GM21723 (cell line): ENCODE data around the gene CCDC61.

Source experiments
- ATAC-seq: cut with Tn5 transposase; IDR thresholded peaks from one replicate; pipeline ENCODE4 v1.9.1; 2021; ENCODE audit warnings: mild to moderate bottlenecking, moderate library complexity; ENCODE audit not compliant: unreplicated experiment

Gene CCDC61

DNA sequence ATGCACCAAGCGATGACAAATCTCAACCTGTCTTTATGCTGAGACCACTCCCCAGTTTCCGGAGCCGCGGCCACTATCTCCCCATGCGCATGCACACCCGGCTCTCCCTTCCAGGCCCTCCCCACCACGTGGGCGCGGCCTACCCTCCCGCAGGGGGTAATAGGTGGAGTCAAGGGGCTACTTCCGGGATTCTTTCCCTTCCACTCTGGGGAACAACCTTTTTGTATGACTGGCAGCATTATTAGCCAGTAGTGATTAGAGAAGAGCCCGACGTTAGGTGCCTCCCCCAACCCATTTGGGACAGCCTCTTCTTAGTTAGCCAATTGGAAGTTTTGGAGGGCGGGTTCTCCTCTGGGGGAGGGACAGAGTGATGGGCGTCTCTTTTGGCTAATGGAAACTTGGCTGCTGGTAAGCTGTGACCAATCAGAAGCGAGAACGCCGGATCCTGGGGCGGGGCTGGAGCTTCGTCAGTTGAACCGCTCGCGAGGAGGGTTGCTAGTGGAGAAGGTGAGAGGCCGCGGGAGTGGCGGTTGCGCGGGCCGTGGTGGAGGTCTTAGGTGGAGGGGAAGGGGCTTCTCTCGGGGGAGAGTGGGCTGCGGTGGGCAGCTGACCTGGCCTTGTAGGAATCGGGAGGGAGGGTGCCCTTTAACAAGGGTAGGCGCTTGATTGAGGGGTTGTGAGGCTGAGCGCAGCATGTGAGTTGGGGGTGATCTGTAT, at the start of gene CCDC61:
Gene CCDC61, plus strand, starts transcription at position 470 of the 717 bp plus-strand sequence. CDS start 7,552 bp downstream, outside the sequence.
- ATAC-seq = peak; percentile 96

DNA sequence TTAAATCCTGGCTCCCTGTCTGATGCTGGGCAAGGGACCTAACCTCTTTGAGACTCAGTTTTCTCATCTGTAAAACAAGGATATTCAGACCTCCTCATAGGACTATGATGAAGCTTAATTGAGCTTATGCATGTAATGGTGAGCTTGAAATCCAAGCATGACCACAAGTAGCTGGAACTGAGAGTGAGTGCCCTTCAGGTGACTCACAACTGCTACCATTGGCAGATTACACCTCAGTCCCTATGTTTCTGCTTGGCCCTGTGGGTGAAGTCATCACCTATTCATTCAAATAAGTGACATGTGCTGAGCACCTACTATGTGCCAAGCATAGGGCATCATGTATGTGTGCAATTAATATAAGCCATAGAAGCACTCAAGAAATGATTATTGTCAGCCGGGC, 47.3 kb upstream of the CCDC61 start:
- ATAC-seq = no peak

DNA sequence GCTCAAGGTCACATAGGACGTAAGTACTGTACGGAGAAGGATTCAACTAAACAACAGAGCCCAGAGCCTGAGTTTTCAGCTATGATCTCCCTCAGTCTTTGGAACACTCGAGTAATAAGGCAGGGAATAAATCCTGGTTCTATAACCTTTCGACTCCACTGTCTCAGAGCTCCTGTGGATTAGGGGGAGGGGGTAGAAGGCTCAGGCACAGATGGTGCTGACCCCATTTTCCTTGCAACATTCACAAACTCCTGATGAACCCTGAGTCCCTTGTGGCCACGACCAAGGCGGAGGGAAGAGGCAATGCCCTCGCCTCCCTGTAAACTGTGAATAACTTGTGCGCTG, 43.0 kb upstream of the CCDC61 start:
- ATAC-seq = no peak

GRCh38 chr19:45952686-45953505, 42.4 kb upstream of the CCDC61 start:
- no peak for ATAC-seq

DNA sequence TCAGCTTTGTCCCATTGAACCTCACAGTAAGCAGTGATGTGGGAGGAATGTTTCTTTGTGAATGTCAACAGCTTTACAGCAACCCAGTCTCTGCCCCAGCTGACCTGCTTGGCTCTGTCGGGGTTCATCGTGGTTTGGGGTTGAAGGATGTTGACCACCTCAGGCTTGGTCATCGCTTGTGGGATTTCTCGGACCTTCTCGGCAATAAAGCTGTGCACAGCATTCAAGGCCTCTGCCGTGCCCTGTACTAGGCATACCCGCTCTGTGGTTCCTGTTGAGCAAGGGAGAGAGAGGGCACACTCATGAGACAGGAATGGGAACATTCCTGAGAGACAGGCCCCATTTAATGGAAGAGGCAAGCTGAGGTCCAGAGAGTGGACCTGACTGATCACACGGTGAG, 41.6 kb upstream of the CCDC61 start:
- no peak for ATAC-seq

DNA sequence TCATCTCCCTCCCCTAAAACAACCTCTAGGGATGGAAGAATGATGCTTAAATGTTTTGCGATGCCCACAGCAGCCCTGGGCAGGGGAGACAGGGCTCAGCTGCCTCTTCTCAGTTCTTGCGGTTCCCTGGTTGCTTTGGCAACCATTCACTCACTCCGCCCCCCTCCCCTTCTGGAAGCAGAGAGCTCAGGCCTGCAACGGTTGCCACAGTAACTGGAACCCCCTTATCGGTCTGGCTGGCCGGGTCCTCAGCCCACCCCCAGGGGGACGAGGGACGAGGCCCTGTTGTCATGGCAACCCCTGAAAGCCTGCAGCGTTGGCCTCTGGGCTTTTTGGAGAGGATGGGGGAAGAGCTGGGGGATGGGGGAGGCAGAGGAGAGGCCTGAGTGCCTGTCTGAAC, 41.1 kb upstream of the CCDC61 start:
- ATAC-seq = no peak

GRCh38 chr19:45955905-45956608, 39.2 kb upstream of the CCDC61 start:
- ATAC-seq = no peak

DNA sequence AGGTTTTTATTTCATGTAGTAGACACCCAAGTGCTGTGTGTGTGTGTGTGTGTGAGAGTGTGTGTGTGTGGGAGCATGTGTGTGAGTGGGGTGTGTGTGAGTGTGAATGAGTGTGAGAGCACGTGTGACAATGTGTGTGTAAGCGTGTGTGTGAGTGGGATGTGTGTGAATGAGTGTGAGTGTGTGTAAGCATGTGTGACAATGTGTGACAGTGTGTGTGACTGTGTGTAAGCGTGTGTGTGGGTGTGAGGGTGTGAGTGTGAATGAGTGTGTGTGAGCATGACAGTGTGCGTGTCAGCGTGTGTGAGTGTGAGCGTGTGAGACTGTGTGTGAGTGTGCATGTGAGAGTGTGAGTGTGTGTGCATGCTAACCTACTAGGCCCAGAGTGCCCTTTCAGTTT, 36.9 kb upstream of the CCDC61 start:
- no peak for ATAC-seq

- ATAC-seq = no peak
Observed at GRCh38 chr19:45958769-45959516, 36.3 kb upstream of the CCDC61 start.

- ATAC-seq = no peak
Observed at GRCh38 chr19:45959517-45960025, 35.7 kb upstream of the CCDC61 start.

DNA sequence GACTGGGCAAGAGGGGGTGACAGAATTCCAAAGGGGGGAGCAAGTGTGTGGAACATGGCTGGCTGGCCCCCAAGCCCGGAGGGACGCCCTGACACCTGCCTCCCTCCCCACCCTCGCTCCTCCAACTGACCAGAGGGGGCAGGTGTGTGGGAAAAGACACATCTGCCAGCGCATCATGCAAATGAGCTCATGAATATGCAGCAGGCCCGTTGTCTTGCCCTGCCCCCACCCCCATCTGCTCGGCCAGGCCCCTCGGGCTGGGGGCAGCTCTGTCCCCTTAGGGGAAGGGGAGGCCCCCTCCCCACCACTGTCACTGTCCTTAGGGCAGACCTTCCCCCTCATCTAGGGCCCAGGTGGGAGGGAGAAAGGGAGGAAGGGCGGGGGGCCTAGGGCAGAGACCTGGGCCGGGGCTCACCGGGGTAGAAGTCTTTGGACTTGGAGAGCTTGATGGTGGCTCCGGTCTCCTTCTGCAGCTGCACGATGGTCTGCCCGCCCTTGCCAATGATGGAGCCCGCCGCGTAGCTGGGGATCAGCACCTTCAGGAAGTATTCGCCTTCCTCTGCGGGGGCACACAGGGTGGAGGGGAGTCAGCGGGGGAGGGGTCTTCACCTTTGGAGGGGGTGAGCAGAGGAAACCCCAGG, 34.6 kb upstream of the CCDC61 start:
- no peak for ATAC-seq

DNA sequence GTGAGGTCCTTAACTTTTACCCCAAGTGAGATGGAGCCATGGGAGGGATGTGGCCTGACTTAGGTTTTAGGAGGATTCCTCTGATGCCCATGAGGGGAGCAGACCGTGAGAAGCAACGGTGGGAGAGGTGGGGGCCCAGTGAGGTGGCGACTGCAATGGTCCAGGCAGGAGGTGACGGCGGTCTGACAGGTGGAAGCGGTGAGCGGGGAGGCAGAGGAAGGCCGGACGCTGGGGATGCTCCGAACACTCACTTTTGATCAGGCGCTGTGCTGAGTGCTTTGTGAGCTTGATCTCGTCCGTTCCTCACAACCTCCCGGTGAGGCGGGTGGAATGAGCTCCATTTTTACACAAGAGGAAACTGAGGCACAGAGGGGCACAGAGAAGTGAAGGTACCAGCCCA, 33.2 kb upstream of the CCDC61 start:
- no peak for ATAC-seq

- no peak for ATAC-seq
Observed at GRCh38 chr19:45967246-45967645, 28.0 kb upstream of the CCDC61 start.

DNA sequence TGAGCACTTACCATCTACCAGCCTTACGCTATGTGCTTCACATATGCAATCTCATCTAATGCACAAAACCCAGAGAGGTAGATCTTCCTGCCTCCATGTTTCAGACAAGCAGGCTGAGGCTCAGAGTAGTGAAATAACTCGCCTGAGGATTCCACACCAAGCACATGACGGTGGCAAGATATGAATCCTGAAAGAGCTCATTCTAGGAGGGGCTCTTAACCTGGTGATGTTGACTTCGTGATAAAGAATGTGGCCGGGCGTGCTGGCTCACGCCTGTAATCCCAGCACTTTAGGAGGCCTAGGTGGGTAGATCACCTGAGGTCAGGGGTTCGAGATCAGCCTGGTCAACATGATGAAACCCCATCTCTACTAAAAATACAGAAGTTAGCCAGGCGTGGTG, 26.6 kb upstream of the CCDC61 start:
- ATAC-seq = no peak

DNA sequence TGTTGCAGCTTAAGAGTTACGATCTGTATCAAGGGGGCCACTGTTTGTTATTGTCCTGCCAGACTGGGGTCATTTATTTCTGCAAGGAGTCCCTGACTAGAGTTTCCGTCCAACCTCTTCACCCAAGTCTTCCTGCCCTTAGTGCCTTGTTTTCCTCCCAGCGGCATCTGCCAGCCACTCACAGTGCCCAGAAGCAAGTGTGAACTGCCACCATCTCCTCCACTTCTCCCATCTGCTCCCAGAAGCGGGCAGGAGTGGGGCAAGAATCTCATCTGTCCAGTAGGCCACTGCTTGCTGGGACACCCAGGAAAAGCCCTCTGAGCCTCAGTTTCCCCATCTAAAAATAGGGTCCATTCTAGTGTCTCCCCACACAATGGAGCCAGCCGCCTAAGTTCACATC, 25.6 kb upstream of the CCDC61 start:
- no peak for ATAC-seq

- no peak for ATAC-seq
Observed at GRCh38 chr19:45971260-45971902, 23.9 kb upstream of the CCDC61 start.

GRCh38 chr19:45972081-45972946, 23.0 kb upstream of the CCDC61 start:
- ATAC-seq = no peak

DNA sequence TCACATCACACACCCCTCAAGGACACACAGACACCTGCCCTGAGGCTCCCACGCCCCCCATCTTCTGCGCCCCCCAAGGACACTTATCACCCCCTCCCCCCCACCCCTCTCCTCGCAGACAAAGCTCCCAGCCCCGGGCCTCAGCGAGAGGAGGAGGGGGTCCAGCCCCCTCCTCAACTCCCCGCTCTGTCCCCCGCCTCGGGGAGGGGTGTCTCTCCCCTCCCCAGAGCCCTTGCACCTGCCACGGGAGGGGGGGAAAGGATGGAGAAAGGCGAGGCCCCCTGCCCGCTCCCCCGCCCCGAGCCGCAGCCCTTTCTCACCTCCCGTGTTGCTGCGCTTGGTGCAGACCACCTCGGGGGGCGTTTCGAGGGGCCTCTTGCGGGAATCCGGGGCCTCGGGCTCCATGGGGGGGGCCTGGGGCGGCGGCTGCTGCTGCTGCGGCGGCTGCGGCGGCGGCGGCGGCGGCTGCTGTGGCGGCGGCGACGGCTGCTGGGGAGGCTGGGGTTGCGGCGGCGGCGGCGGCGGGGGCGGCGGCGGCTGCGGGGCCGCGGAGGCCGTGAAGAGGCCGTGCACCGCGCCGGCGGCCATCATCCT, 22.2 kb upstream of the CCDC61 start:
- no peak for ATAC-seq
